Caco-2 (cell line): Measurements from ENCODE around the gene XIST. TPM values are rescaled to one million over a fixed set of nuclear protein-coding genes. Genes with fewer than 3 reads are reported as not detected.

ENCODE experiments used
- BruUV-seq: library from RNA; stranded (reverse); fragments of 400-500 nt; replicated peaks from 2 replicates; lab custom pipeline; 2021; lab: Mats Ljungman, UMichigan
- CTCF ChIA-PET: fragments of 300-600 bp; sonication (Branson Sonifier 250); formaldehyde crosslinking; loops from one replicate; lab custom pipeline; 2022; ENCODE audit warnings: antibody characterized with exemption; lab: Charles Lee
- POLR2A ChIA-PET: fragments of 300-600 bp; sonication (Branson Sonifier 250); formaldehyde crosslinking; loops from one replicate; lab custom pipeline; 2022; ENCODE audit warnings: antibody characterized with exemption; lab: Charles Lee
- DNase-seq, 2 experiments: peaks; one replicate each; pipeline versions ENCODE4 v3.0.0 to v3.0.0-alpha.2; 2020 to 2022
- H3K27me3 ChIP-seq: replicated peaks from 2 replicates; pipeline ENCODE4 v1.6.0; 2011; ENCODE audit warnings: low read length; ENCODE audit not compliant: control insufficient read depth, insufficient read depth
- H3K36me3 ChIP-seq: 2 replicates; pipeline ENCODE4 v1.5.1; 2011; ENCODE audit warnings: low read length; ENCODE audit not compliant: control insufficient read depth, insufficient read depth
- H3K4me1 ChIP-seq: fragments of 250-450 bp; sonication (Bioruptor Pico); 2 replicates; pipeline ENCODE4 v1.5.1; 2020; ENCODE audit warnings: mild to moderate bottlenecking
- H3K4me3 ChIP-seq: 2 replicates; pipeline ENCODE4 v1.5.1; 2011; ENCODE audit warnings: low read depth, mild to moderate bottlenecking, control low read depth, low read length
- H3K9me3 ChIP-seq: fragments of 250-450 bp; sonication (Bioruptor Pico); 2 replicates; pipeline ENCODE4 v1.5.1; 2020; ENCODE audit warnings: mild to moderate bottlenecking, moderate library complexity
- H3K27ac Mint-ChIP-seq: one replicate; pipeline ENCODE4 v1.8.0; 2022; ENCODE audit warnings: mixed read lengths; ENCODE audit not compliant: unreplicated experiment
- H3K27me3 Mint-ChIP-seq: one replicate; pipeline ENCODE4 v1.8.0; 2022; ENCODE audit warnings: mixed read lengths; ENCODE audit not compliant: insufficient read depth, unreplicated experiment
- H3K36me3 Mint-ChIP-seq: one replicate; pipeline ENCODE4 v1.8.0; 2022; ENCODE audit warnings: mild to moderate bottlenecking, mixed read lengths; ENCODE audit not compliant: insufficient read depth, unreplicated experiment
- H3K4me1 Mint-ChIP-seq: one replicate; pipeline ENCODE4 v1.8.0; 2022; ENCODE audit warnings: low read depth, mixed read lengths; ENCODE audit not compliant: unreplicated experiment
- H3K4me3 Mint-ChIP-seq: one replicate; pipeline ENCODE4 v1.8.0; 2022; ENCODE audit warnings: mild to moderate bottlenecking, moderate library complexity, mixed read lengths; ENCODE audit not compliant: unreplicated experiment
- H3K9me3 Mint-ChIP-seq: one replicate; pipeline ENCODE4 v1.8.0; 2022; ENCODE audit warnings: mixed read lengths; ENCODE audit not compliant: unreplicated experiment
- CTCF ChIP-seq, 2 experiments: fragments of 200-600 bp in 1 of 2; IDR thresholded peaks; 1 replicate in 1 of 2; 2 replicates in 1 of 2; pipeline versions ENCODE4 v1.5.1 to v1.8.0; 2011 to 2022; ENCODE audit warnings: antibody characterized with exemption in 1 of 2, control low read depth in 1 of 2, inconsistent platforms in 1 of 2, low read depth in 1 of 2, low read length in 1 of 2, mild to moderate bottlenecking in 1 of 2, moderate library complexity in 1 of 2; ENCODE audit not compliant: insufficient read depth in 1 of 2, severe bottlenecking in 1 of 2, unreplicated experiment in 1 of 2
- intact Hi-C: fragments of 100-400 bp; cut with micrococcal nuclease; formaldehyde crosslinking; loops from one replicate; pipeline ENCODE4 v1.10.0; 2022; ENCODE audit not compliant: unreplicated experiment
- total RNA-seq: library from RNA; stranded (reverse); gene quantifications from 2 replicates; pipeline ENCODE4 v1.2.3, GENCODE V29; 2022

The XIST gene
- total RNA-seq, 1 experiment from 2014 or later, result 0.18 TPM

DNA sequence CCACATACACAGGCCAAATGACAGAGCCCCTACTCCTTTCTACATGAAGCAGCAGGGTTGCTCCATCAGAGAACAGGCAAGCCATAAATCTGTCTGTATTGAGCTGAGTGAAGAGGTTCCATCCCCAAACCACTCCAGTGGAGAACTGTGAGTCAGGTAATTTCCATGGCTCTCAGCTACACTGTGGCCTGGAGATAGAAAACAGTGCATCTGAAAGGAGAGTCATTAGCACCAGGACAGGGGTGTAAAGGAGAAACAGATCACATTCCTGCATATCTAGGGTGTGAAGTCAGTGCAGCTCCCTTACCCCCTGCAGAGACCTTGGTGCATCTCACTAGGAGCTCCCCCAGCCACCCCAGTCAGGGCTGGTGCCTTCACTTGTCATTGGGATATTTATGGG is 25.2 kb upstream of the XIST start:
- no peak for TF ChIP-seq CTCF (IDR thresholded peaks at IDR 0.05; ENCODE audit: insufficient read depth in 1 of 2, low read depth in 1 of 2, low read length in 1 of 2, severe bottlenecking in 1 of 2, unreplicated experiment in 1 of 2)
- no peaks in the 10 kb centered on the region for H3K4me1 ChIP-seq
- POLR2A ChIA-PET, result no interaction called here
- Mint-ChIP-seq H3K4me3 (no peak overlapping the region), H3K27me3 (no peaks in the 10 kb centered on the region), H3K36me3 (no peaks in the 10 kb centered on the region), H3K27ac (no peak overlapping the region), H3K4me1 (no peaks in the 10 kb centered on the region), H3K9me3 (peaks cover 7% of the 10 kb centered on the region)
- no peaks in the 10 kb centered on the region for H3K9me3 ChIP-seq
- DNase-seq, result no peak
- H3K27me3 ChIP-seq, result no peaks in the 10 kb centered on the region
- BruUV-seq, result no TSS peak
- intact Hi-C loops, result no loop called here
- H3K36me3 ChIP-seq, result no peaks in the 10 kb centered on the region
- no peak overlapping the region for H3K4me3 ChIP-seq
- CTCF ChIA-PET, result no interaction called here

DNA sequence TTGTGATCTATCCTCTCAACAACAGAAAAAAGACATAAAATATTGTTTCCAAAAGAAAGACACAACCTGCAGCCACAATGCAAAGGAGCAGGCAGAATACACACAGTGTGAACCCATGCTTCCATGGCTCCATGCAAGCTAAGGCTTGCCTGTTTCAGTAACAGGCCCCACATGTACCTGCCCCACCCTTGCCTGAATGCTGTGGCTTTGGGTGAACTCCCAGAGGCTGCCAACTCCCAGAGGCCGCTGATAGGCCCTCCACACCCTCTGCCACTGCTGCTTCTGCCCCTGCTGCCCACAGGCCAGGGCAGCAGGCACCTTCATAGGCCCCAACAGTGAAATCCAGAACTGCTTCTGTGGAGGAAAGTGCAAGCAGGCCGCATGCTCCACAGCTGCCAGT is 24.4 kb upstream of the XIST start:
- intact Hi-C loops, result no loop called here
- no peak overlapping the region for H3K27ac Mint-ChIP-seq
- H3K4me3 Mint-ChIP-seq, result no peak overlapping the region
- BruUV-seq, result no TSS peak
- H3K4me1 ChIP-seq, result no peaks in the 10 kb centered on the region
- no peaks in the 10 kb centered on the region for H3K36me3 Mint-ChIP-seq
- no peaks in the 10 kb centered on the region for H3K27me3 Mint-ChIP-seq
- H3K4me1 Mint-ChIP-seq, result no peaks in the 10 kb centered on the region
- no peak for DNase-seq
- TF ChIP-seq CTCF (IDR thresholded peaks at IDR 0.05; ENCODE audit: insufficient read depth in 1 of 2, low read depth in 1 of 2, low read length in 1 of 2, severe bottlenecking in 1 of 2, unreplicated experiment in 1 of 2), result no peak
- H3K9me3 ChIP-seq, result no peaks in the 10 kb centered on the region
- no peaks in the 10 kb centered on the region for H3K36me3 ChIP-seq
- CTCF ChIA-PET, result no interaction called here
- no peaks in the 10 kb centered on the region for H3K27me3 ChIP-seq
- POLR2A ChIA-PET, result no interaction called here
- peaks cover 7% of the 10 kb centered on the region for H3K9me3 Mint-ChIP-seq
- H3K4me3 ChIP-seq, result no peak overlapping the region

DNA sequence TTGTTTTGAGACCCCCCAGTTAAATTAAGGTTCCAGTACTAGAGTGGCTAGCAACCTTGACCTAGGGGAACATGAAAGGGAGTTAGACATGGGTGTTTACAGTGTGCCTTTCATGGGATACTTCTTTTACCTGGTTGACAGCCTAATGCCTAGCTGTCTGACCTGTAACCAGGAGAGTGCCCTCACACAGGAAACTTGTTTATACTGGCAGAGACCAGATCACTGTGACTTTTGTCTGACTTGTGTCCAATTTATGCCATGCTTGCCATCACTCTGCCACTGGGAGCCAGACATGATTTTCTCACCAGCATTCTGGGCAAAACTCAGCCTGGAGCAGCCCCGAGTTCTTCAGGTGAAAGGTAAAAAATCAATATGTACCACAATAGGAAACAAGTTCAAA is 16.4 kb upstream of the XIST start:
- Mint-ChIP-seq H3K36me3 (no peaks in the 10 kb centered on the region), H3K27me3 (no peaks in the 10 kb centered on the region), H3K4me1 (no peaks in the 10 kb centered on the region), H3K27ac (no peak overlapping the region), H3K9me3 (no peaks in the 10 kb centered on the region), H3K4me3 (no peak overlapping the region)
- H3K27me3 ChIP-seq, result no peaks in the 10 kb centered on the region
- intact Hi-C loops, result loop anchor here (5.0 kb wide), 1 partner anchor 363 kb away; no protein-coding TSS in a partner anchor
- H3K36me3 ChIP-seq, result no peaks in the 10 kb centered on the region
- no TSS peak for BruUV-seq
- no peaks in the 10 kb centered on the region for H3K4me1 ChIP-seq
- TF ChIP-seq CTCF (IDR thresholded peaks at IDR 0.05; ENCODE audit: insufficient read depth in 1 of 2, low read depth in 1 of 2, low read length in 1 of 2, severe bottlenecking in 1 of 2, unreplicated experiment in 1 of 2), result no peak
- ChIA-PET CTCF (no interaction called here), POLR2A (no interaction called here)
- H3K4me3 ChIP-seq, result no peak overlapping the region
- no peak for DNase-seq
- no peaks in the 10 kb centered on the region for H3K9me3 ChIP-seq
